ENCODE data around the gene OLIG3.

DNA sequence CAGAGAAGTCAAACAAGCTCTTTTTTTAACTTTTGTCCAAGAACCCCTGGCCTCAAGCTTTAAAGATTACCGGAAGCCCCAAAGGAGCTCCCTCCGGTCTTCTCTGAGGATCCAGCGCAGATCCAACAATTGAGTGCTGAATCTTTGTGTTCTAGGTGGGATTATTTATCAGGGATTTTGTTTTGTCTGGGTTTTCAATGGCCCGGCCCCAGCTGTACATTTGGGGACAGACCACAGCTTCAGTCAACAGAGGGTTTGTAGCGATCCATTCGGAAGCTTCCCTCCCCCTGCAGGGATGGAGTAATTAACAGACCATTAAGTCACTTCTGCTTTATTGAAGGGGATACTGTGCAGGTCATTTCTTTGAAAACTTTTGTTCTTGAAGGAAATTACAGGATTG, 7.8 kb downstream of the OLIG3 start:
- no peak for TF ChIP-seq POLR2A (IDR thresholded peaks at IDR 0.05)
- TF ChIP-seq, protein P1, sequence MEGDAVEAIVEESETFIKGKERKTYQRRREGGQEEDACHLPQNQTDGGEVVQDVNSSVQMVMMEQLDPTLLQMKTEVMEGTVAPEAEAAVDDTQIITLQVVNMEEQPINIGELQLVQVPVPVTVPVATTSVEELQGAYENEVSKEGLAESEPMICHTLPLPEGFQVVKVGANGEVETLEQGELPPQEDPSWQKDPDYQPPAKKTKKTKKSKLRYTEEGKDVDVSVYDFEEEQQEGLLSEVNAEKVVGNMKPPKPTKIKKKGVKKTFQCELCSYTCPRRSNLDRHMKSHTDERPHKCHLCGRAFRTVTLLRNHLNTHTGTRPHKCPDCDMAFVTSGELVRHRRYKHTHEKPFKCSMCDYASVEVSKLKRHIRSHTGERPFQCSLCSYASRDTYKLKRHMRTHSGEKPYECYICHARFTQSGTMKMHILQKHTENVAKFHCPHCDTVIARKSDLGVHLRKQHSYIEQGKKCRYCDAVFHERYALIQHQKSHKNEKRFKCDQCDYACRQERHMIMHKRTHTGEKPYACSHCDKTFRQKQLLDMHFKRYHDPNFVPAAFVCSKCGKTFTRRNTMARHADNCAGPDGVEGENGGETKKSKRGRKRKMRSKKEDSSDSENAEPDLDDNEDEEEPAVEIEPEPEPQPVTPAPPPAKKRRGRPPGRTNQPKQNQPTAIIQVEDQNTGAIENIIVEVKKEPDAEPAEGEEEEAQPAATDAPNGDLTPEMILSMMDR (IDR thresholded peaks at IDR 0.05): no peak
- TF ChIP-seq POLR2AphosphoS5 (IDR thresholded peaks at IDR 0.05): no peak
- no peak for TF ChIP-seq EP300 (IDR thresholded peaks at IDR 0.05)
